ENCODE results near the gene PDHB.
"Not testable (repeated sequence)": the region's sequence is repeated elsewhere in the genome, so short reads cannot be mapped to it uniquely, and the experiment has no call there.

PDHB gene

GRCh38 chr3:58466899-58467563 is 33.4 kb upstream of the PDHB start:
- WGBS: 92% methylated on average over 4 of the region's 4 CpGs
- Histone ChIP-seq H3K36me3 (ENCODE audit: insufficient read depth, low read length) (no peaks in the 10 kb centered on the region), H3K9ac (ENCODE audit: low read depth, low read length) (no peak overlapping the region), H3K27me3 (ENCODE audit: insufficient read depth, low read length) (no peaks in the 10 kb centered on the region), H3K27ac (ENCODE audit: low read depth, low read length) (no peak overlapping the region), H3K9me3 (ENCODE audit: insufficient read depth, low read depth, low read length) (no peaks in the 10 kb centered on the region), H3K4me1 (ENCODE audit: insufficient read depth, low read length) (peaks cover 29% of the 10 kb centered on the region), H3K4me3 (ENCODE audit: low read length) (no peak overlapping the region)

DNA sequence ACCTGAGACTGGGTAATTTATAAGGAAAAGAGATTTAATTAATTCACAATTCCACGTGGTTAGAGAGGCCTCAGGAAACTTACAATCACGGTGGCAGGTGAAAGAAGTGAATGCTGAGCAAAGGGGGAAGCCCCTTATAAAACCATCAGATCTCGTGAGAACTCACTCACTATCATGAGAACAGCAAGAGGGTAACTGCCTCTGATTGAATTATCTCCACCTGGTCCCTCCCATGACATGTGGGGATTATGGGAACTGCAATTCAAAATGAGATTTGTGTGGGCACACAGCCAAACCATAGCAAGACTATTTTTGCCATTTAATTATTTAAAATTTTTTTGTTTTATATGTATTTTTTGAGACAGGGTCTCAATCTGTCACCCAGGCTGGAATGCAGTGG is 31.2 kb upstream of the PDHB start:
- no peaks in the 10 kb centered on the region for H3K36me3 ChIP-seq (ENCODE audit: insufficient read depth, low read length)
- H3K4me1 ChIP-seq (ENCODE audit: insufficient read depth, low read length): peaks cover 12% of the 10 kb centered on the region
- no peaks in the 10 kb centered on the region for H3K9me3 ChIP-seq (ENCODE audit: insufficient read depth, low read depth, low read length)
- H3K4me3 ChIP-seq (ENCODE audit: low read length): no peak overlapping the region
- H3K27me3 ChIP-seq (ENCODE audit: insufficient read depth, low read length): no peaks in the 10 kb centered on the region
- H3K9ac ChIP-seq (ENCODE audit: low read depth, low read length): no peak overlapping the region
- 90% methylated on average over 3 of the region's 3 CpGs for WGBS
- H3K27ac ChIP-seq (ENCODE audit: low read depth, low read length): no peak overlapping the region

DNA sequence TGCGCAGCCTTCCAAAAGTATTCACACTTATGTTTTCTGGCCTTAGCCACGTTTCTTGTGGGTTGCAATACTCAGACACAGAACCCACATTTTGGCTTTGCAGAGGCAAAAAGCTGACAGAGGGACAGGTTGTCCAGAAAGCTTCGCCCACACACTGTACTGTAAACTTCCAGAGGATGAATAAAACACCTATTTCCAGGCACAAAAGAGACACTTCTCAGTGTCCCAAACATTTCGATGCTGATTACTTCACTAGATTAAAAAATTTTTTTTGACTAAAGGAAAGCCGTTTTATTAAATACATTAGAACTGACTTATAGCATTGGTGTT is 30.3 kb upstream of the PDHB start:
- Histone ChIP-seq H3K9ac (ENCODE audit: low read depth, low read length) (no peak overlapping the region), H3K27me3 (ENCODE audit: insufficient read depth, low read length) (no peaks in the 10 kb centered on the region), H3K27ac (ENCODE audit: low read depth, low read length) (no peak overlapping the region), H3K4me3 (ENCODE audit: low read length) (no peak overlapping the region), H3K9me3 (ENCODE audit: insufficient read depth, low read depth, low read length) (no peaks in the 10 kb centered on the region), H3K36me3 (ENCODE audit: insufficient read depth, low read length) (no peaks in the 10 kb centered on the region), H3K4me1 (ENCODE audit: insufficient read depth, low read length) (peaks cover 12% of the 10 kb centered on the region)
- WGBS: 53% methylated on average over 4 of the region's 5 CpGs

GRCh38 chr3:58463181-58463941 is 29.7 kb upstream of the PDHB start:
- WGBS: 32% methylated on average over 15 of the region's 18 CpGs
- Histone ChIP-seq H3K9me3 (ENCODE audit: insufficient read depth, low read depth, low read length) (no peaks in the 10 kb centered on the region), H3K36me3 (ENCODE audit: insufficient read depth, low read length) (no peaks in the 10 kb centered on the region), H3K9ac (ENCODE audit: low read depth, low read length) (no peak overlapping the region), H3K27me3 (ENCODE audit: insufficient read depth, low read length) (no peaks in the 10 kb centered on the region), H3K4me1 (ENCODE audit: insufficient read depth, low read length) (peaks cover 12% of the 10 kb centered on the region), H3K27ac (ENCODE audit: low read depth, low read length) (peak overlapping the region; percentile 29; the same call in 1 of the 2 replicates), H3K4me3 (ENCODE audit: low read length) (no peak overlapping the region)

- Histone ChIP-seq H3K4me3 (ENCODE audit: low read length) (no peak overlapping the region), H3K9ac (ENCODE audit: low read depth, low read length) (no peak overlapping the region), H3K4me1 (ENCODE audit: insufficient read depth, low read length) (peaks cover 12% of the 10 kb centered on the region), H3K36me3 (ENCODE audit: insufficient read depth, low read length) (no peaks in the 10 kb centered on the region), H3K9me3 (ENCODE audit: insufficient read depth, low read depth, low read length) (no peaks in the 10 kb centered on the region), H3K27ac (ENCODE audit: low read depth, low read length) (peak overlapping the region; percentile 29; the same call in 1 of the 2 replicates), H3K27me3 (ENCODE audit: insufficient read depth, low read length) (no peaks in the 10 kb centered on the region)
- WGBS: 28% methylated on average over 4 of the region's 4 CpGs
Observed at GRCh38 chr3:58462829-58463180, 29.2 kb upstream of the PDHB start.

- H3K27me3 ChIP-seq (ENCODE audit: insufficient read depth, low read length): no peaks in the 10 kb centered on the region
- WGBS: 95% methylated on average over 4 of the region's 4 CpGs
- H3K4me1 ChIP-seq (ENCODE audit: insufficient read depth, low read length): peaks cover 12% of the 10 kb centered on the region
- no peak overlapping the region for H3K4me3 ChIP-seq (ENCODE audit: low read length)
- peaks cover 4% of the 10 kb centered on the region; the same call in 1 of the 2 replicates for H3K9me3 ChIP-seq (ENCODE audit: insufficient read depth, low read depth, low read length)
- no peaks in the 10 kb centered on the region for H3K36me3 ChIP-seq (ENCODE audit: insufficient read depth, low read length)
- H3K9ac ChIP-seq (ENCODE audit: low read depth, low read length): no peak overlapping the region
- H3K27ac ChIP-seq (ENCODE audit: low read depth, low read length): no peak overlapping the region
Observed at GRCh38 chr3:58459160-58459559, 25.5 kb upstream of the PDHB start.

DNA sequence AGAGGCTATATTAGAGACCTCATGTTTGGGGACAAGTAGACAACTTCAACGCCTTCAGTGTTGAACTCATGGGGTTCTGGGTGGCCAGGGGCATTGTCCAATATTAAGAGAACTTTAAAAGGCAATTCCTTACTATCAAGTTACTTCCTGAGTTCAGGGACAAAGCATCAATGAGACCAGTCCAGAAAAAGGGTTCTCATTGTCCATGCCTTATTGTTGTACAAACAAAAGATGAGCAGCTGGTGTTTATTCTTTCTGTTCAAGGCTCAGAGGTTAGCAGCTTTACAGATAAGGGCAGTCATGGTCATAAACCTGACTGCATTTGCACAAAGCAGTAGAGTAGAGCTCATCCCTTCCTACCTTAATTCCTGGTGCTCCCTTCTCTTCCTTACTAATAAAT is 18.5 kb upstream of the PDHB start:
- Histone ChIP-seq H3K4me3 (ENCODE audit: low read length) (no peak overlapping the region), H3K27me3 (ENCODE audit: insufficient read depth, low read length) (no peaks in the 10 kb centered on the region), H3K36me3 (ENCODE audit: insufficient read depth, low read length) (no peaks in the 10 kb centered on the region), H3K9ac (ENCODE audit: low read depth, low read length) (no peak overlapping the region), H3K9me3 (ENCODE audit: insufficient read depth, low read depth, low read length) (peaks cover 12% of the 10 kb centered on the region), H3K4me1 (ENCODE audit: insufficient read depth, low read length) (no peaks in the 10 kb centered on the region), H3K27ac (ENCODE audit: low read depth, low read length) (no peak overlapping the region)
- 78% methylated on average over 1 of the region's 1 CpG for WGBS

DNA sequence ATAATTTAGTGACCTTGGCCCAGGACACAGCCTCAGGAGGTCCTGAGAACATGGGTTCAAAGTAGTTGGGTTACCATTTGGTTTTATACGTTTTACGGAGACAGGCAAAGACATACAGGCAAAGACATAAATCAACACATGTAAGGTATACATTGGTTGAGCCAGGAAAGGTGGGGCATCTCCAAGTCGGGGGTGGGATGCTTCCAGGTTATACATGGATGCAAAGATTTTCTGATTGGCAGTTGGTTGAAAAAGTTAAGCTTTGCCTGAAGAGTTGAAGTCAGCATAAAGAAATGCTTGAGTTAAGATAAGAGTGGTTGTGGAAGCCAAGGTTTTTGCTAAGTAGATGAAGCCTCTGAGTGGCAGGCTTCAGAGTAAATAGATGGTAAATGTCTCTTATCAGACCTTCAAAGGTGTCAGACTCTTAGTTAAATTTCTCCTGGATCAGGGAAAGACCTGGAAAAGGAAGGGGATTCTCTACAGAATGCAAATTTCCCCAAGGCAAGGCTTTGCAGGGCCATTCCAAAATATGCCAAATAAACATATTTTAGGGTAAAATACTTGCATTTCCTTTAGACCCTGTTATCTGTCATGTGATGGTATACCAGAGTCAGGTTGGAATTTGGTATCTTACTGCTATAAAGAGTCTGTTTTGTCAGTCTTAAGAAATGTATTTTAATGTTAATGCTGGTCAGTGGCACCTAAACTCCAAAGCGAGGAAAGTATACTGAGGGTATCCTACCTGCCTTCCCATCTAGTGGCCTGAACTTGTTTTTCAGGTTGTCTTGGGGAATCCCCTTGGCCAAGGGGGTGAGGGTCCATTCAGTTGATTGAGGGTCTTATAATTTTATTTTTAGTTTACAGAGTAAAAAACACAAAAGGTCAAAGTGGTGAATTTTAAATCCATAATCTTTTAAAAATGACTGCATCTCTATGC is 8.2 kb upstream of the PDHB start:
- Histone ChIP-seq H3K4me1 (ENCODE audit: insufficient read depth, low read length) (peaks cover 20% of the 10 kb centered on the region; the same call in 1 of the 2 replicates), H3K36me3 (ENCODE audit: insufficient read depth, low read length) (no peaks in the 10 kb centered on the region), H3K4me3 (ENCODE audit: low read length) (no peak overlapping the region), H3K27me3 (ENCODE audit: insufficient read depth, low read length) (no peaks in the 10 kb centered on the region), H3K9ac (ENCODE audit: low read depth, low read length) (no peak overlapping the region), H3K27ac (ENCODE audit: low read depth, low read length) (no peak overlapping the region; the same call in 1 of the 2 replicates), H3K9me3 (ENCODE audit: insufficient read depth, low read depth, low read length) (no peaks in the 10 kb centered on the region)
- 72% methylated on average over 4 of the region's 4 CpGs for WGBS

DNA sequence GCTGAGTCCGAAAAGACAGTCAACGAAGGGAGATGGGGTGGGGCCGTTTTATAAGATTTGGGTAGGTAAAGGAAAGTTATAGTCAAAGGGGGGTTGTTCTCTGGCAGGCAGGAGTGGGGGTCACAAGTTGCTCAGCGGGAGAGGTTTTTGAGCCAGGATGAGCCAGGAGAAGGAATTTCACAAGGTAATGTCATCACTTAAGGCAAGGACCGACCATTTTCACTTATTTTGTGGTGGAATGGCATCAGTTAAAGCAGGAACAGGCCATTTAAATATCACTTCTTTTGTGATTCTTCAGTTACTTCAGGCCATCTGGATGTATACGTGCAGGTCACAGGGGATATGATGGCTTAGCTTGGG is 7.3 kb upstream of the PDHB start:
- H3K9ac ChIP-seq (ENCODE audit: low read depth, low read length); H3K9me3 ChIP-seq (ENCODE audit: insufficient read depth, low read depth, low read length): not testable (repeated sequence)
- 70% methylated on average over 6 of the region's 6 CpGs for WGBS

GRCh38 chr3:58437276-58437675 is 3.6 kb upstream of the PDHB start:
- Histone ChIP-seq H3K27ac (ENCODE audit: low read depth, low read length) (peak overlapping the region; percentile 51; the same call in 1 of the 2 replicates), H3K4me1 (ENCODE audit: insufficient read depth, low read length) (peaks cover 51% of the 10 kb centered on the region)
- not testable (repeated sequence) for H3K36me3 ChIP-seq (ENCODE audit: insufficient read depth, low read length); H3K9me3 ChIP-seq (ENCODE audit: insufficient read depth, low read depth, low read length); H3K27me3 ChIP-seq (ENCODE audit: insufficient read depth, low read length); H3K9ac ChIP-seq (ENCODE audit: low read depth, low read length); H3K4me3 ChIP-seq (ENCODE audit: low read length)
- WGBS: 44% methylated on average over 8 of the region's 8 CpGs

More for the DNA sequence above, 7.3 kb upstream of the PDHB start:
- H3K27ac ChIP-seq (ENCODE audit: low read depth, low read length); H3K27me3 ChIP-seq (ENCODE audit: insufficient read depth, low read length); H3K4me3 ChIP-seq (ENCODE audit: low read length); H3K36me3 ChIP-seq (ENCODE audit: insufficient read depth, low read length): not testable (repeated sequence)
- peaks cover 26% of the 10 kb centered on the region for H3K4me1 ChIP-seq (ENCODE audit: insufficient read depth, low read length)

DNA sequence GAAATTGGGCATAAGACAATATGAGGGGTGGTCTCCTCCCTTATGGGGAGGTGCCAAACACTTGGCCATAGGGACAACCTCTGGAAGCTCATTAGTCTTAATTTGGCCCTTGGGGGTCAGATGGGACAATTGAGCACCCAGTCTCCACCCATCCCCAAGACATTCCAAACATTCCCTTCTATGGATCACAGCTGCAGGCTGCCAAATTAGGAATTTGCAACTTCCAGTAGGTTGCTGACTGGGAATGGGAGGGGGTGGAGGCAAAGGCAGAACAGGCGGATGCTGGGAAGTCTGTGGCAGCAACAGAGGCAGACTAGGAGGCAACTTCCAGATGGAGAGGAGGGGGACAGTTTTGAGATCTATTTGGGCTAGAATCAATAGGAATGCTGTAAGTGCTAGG is 1.4 kb upstream of the PDHB start:
- Histone ChIP-seq H3K9ac (ENCODE audit: low read depth, low read length) (no peak overlapping the region), H3K4me3 (ENCODE audit: low read length) (no peak overlapping the region)
- 40% methylated on average over 1 of the region's 1 CpG for WGBS

More for the DNA sequence above, 1.4 kb upstream of the PDHB start:
- Histone ChIP-seq H3K36me3 (ENCODE audit: insufficient read depth, low read length) (peaks cover 23% of the 10 kb centered on the region), H3K4me1 (ENCODE audit: insufficient read depth, low read length) (peaks cover 38% of the 10 kb centered on the region), H3K9me3 (ENCODE audit: insufficient read depth, low read depth, low read length) (no peaks in the 10 kb centered on the region), H3K27me3 (ENCODE audit: insufficient read depth, low read length) (no peaks in the 10 kb centered on the region), H3K27ac (ENCODE audit: low read depth, low read length) (peak overlapping the region; percentile 83)

Measured in HUES64 (cell line).